Esophagus squamous epithelium (tissue), 4 donors: ENCODE measurements around the gene MAG.

Experiments
- POLR2A ChIP-seq, 4 donors: fragments of 450-650 bp; IDR thresholded peaks; one replicate each; pipeline ENCODE4 v1.6.1; 2017; ENCODE audit warnings: antibody characterized with exemption in 4 of 4, mild to moderate bottlenecking in 4 of 4, moderate library complexity in 3 of 4
- TF ChIP-seq, protein P1 (sequence below), 6 experiments: fragments of 450-650 bp in 4 of 6; fragments of 200-600 bp in 2 of 6; sonication (generic) in 2 of 6; IDR thresholded peaks; one replicate each; pipeline ENCODE4 v1.5.1; 2016 to 2019; ENCODE audit warnings: antibody characterized with exemption in 6 of 6, mild to moderate bottlenecking in 4 of 6, moderate library complexity in 4 of 6

DNA sequence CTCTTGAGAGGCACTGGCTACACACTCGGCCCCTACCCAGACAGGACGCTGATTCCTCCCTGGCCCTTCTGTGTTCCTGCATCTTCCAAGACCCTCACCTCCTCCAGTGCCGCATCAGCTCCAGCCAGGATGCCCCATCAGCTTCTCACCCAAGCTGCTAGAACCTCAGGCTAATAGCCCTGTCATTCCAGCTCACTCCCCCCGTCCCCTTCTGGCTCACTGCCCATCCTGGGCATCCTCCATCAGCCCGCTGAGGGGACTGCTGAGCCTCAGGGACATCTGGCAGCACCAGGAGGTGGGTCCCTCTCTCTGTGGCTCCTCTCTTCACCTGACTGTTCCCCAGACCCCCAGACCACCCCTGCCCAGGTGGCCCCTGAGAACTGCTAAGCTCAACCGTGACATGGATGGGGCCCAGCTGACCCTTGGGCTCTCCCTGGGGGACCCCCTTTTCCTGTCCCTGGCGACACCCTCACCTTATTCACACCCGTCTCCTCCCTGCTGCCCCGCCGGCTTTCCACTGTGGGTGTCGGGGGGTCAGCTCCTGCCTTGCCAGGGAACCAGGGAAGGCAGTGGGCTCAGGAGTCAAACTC lies 71.1 kb downstream of the MAG start:
- TF ChIP-seq POLR2A (IDR thresholded peaks at IDR 0.05), result no peak
- TF ChIP-seq, protein P1, sequence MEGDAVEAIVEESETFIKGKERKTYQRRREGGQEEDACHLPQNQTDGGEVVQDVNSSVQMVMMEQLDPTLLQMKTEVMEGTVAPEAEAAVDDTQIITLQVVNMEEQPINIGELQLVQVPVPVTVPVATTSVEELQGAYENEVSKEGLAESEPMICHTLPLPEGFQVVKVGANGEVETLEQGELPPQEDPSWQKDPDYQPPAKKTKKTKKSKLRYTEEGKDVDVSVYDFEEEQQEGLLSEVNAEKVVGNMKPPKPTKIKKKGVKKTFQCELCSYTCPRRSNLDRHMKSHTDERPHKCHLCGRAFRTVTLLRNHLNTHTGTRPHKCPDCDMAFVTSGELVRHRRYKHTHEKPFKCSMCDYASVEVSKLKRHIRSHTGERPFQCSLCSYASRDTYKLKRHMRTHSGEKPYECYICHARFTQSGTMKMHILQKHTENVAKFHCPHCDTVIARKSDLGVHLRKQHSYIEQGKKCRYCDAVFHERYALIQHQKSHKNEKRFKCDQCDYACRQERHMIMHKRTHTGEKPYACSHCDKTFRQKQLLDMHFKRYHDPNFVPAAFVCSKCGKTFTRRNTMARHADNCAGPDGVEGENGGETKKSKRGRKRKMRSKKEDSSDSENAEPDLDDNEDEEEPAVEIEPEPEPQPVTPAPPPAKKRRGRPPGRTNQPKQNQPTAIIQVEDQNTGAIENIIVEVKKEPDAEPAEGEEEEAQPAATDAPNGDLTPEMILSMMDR (IDR thresholded peaks at IDR 0.05), result no peak
